ENCODE data around the gene SORT1. TPM values are rescaled to one million over a fixed set of nuclear protein-coding genes. Genes with fewer than 3 reads are reported as not detected.
A peak's percentile ranks its signal among the peaks of the same experiment; 100 is the strongest.
"Not testable (repeated sequence)": the region's sequence is repeated elsewhere in the genome, so short reads cannot be mapped to it uniquely, and the experiment has no call there.

Gene SORT1
- 15.1 and 17.7 TPM in 2 replicates for total RNA-seq (2014; rRNA removed; shearing (Covaris generic))

- in situ Hi-C loops (cut with HindIII; ENCODE audit: low sequenced_read_pairs): no loop called here
- DNase-seq (ENCODE audit: low spot score): peak; percentile 90
Measured at GRCh38 chr1:109397581-109398342, at the start of gene SORT1. Gene SORT1 (minus strand): TSS chr1:109397918. CDS start chr1:109397892, 26 bp downstream.

- DNase-seq (ENCODE audit: low spot score); in situ Hi-C loops (cut with HindIII; ENCODE audit: low sequenced_read_pairs): not testable (repeated sequence)
Measured at GRCh38 chr1:109445949-109446695, 48.4 kb upstream of the SORT1 start.

- DNase-seq (ENCODE audit: low spot score): no peak
- in situ Hi-C loops (cut with HindIII; ENCODE audit: low sequenced_read_pairs): no loop called here
Measured at GRCh38 chr1:109444346-109444745, 46.6 kb upstream of the SORT1 start.

GRCh38 chr1:109443476-109443875 lies 45.8 kb upstream of the SORT1 start:
- DNase-seq (ENCODE audit: low spot score): no peak
- in situ Hi-C loops (cut with HindIII; ENCODE audit: low sequenced_read_pairs): no loop called here

GRCh38 chr1:109441069-109441468 lies 43.4 kb upstream of the SORT1 start:
- in situ Hi-C loops (cut with HindIII; ENCODE audit: low sequenced_read_pairs): no loop called here
- DNase-seq (ENCODE audit: low spot score): no peak

- DNase-seq (ENCODE audit: low spot score): no peak
- in situ Hi-C loops (cut with HindIII; ENCODE audit: low sequenced_read_pairs): no loop called here
Measured at GRCh38 chr1:109438798-109439297, 41.1 kb upstream of the SORT1 start.

- DNase-seq (ENCODE audit: low spot score): no peak
- in situ Hi-C loops (cut with HindIII; ENCODE audit: low sequenced_read_pairs): no loop called here
Measured at GRCh38 chr1:109434484-109434883, 36.8 kb upstream of the SORT1 start.

GRCh38 chr1:109433322-109433721 lies 35.6 kb upstream of the SORT1 start:
- in situ Hi-C loops (cut with HindIII; ENCODE audit: low sequenced_read_pairs): no loop called here
- no peak for DNase-seq (ENCODE audit: low spot score)

GRCh38 chr1:109432336-109432735 lies 34.6 kb upstream of the SORT1 start:
- DNase-seq (ENCODE audit: low spot score): no peak
- in situ Hi-C loops (cut with HindIII; ENCODE audit: low sequenced_read_pairs): no loop called here

GRCh38 chr1:109427171-109427467 lies 29.4 kb upstream of the SORT1 start:
- in situ Hi-C loops (cut with HindIII; ENCODE audit: low sequenced_read_pairs): no loop called here
- no peak for DNase-seq (ENCODE audit: low spot score)

- in situ Hi-C loops (cut with HindIII; ENCODE audit: low sequenced_read_pairs): no loop called here
- DNase-seq (ENCODE audit: low spot score): peak; percentile 100
Measured at GRCh38 chr1:109426281-109427170, 28.8 kb upstream of the SORT1 start, which contains the start of gene PSMA5. Gene PSMA5 (minus strand): TSS chr1:109426448. CDS start chr1:109426330, 118 bp downstream.

GRCh38 chr1:109425391-109426280 lies 27.9 kb upstream of the SORT1 start:
- no peak for DNase-seq (ENCODE audit: low spot score)
- in situ Hi-C loops (cut with HindIII; ENCODE audit: low sequenced_read_pairs): no loop called here

GRCh38 chr1:109423498-109423897 lies 25.8 kb upstream of the SORT1 start:
- in situ Hi-C loops (cut with HindIII; ENCODE audit: low sequenced_read_pairs): no loop called here
- DNase-seq (ENCODE audit: low spot score): no peak

GRCh38 chr1:109412551-109412950 lies 14.8 kb upstream of the SORT1 start:
- DNase-seq (ENCODE audit: low spot score): no peak
- in situ Hi-C loops (cut with HindIII; ENCODE audit: low sequenced_read_pairs): no loop called here

- in situ Hi-C loops (cut with HindIII; ENCODE audit: low sequenced_read_pairs): no loop called here
- no peak for DNase-seq (ENCODE audit: low spot score)
Measured at GRCh38 chr1:109404838-109405237, 7.1 kb upstream of the SORT1 start.

- no peak for DNase-seq (ENCODE audit: low spot score)
- in situ Hi-C loops (cut with HindIII; ENCODE audit: low sequenced_read_pairs): no loop called here
Measured at GRCh38 chr1:109402025-109402424, 4.3 kb upstream of the SORT1 start.

GRCh38 chr1:109400035-109400655 lies 2.4 kb upstream of the SORT1 start:
- in situ Hi-C loops (cut with HindIII; ENCODE audit: low sequenced_read_pairs): no loop called here
- DNase-seq (ENCODE audit: low spot score): no peak

- peak; percentile 83 for DNase-seq (ENCODE audit: low spot score)
- in situ Hi-C loops (cut with HindIII; ENCODE audit: low sequenced_read_pairs): no loop called here
Measured at GRCh38 chr1:109399326-109399957, 1.7 kb upstream of the SORT1 start.

Measured in G401 (cell line).